GM12874 (cell line): ENCODE results near the gene NGEF.

Source experiments
- CTCF ChIP-seq: IDR thresholded peaks from 2 replicates; pipeline ENCODE4 v1.5.1; 2011; ENCODE audit warnings: low read depth, mild to moderate bottlenecking, control low read depth, low read length, moderate library complexity; ENCODE audit not compliant: insufficient read depth

The NGEF gene

GRCh38 chr2:232927032-232927792 lies 85.8 kb downstream of the NGEF start:
- no peak for TF ChIP-seq CTCF

DNA sequence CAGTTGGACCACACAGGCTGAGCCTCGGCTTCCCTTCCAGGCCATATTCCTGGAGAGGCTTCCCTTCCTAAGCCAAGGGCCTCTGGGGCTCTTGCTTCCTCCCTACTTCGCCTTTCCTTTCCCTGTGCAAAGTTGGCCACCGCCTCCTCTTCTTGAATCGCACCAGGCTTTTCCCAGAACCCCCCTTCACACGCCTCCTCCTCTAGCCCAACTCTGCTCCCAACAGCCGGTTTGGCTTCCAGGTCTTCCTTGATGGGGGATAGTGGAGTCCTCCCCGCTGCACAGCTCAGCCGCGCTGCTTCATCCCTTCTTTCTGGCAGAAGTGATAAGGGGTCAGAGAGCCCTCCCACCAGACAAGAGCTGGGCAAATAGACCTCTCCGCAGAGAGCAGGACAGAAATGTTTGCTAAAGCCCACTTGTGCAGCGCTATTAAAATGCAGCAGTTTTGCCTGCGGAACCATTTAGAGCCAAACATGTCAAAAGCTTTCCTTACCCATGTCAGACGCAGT lies 86.6 kb downstream of the NGEF start:
- TF ChIP-seq CTCF = no peak

DNA sequence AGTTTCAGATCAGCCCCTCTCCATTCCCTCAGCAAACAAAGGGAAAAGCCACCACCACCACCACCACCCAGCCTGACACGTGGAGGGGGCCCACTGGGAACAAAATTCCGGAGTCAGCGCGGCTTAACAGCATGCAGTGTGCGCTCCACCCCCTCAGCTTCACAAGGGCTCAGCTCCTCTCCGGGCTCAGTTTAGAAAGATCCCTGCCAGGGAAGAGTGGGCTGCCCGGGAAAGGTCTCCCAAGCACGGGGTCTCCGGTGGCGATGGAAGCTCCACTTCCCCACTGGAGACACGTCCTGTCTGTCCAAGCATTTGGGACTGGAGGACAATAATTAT lies 87.3 kb downstream of the NGEF start:
- no peak for TF ChIP-seq CTCF

GRCh38 chr2:232925153-232925820 lies 87.8 kb downstream of the NGEF start:
- no peak for TF ChIP-seq CTCF

GRCh38 chr2:232924433-232924832 lies 88.6 kb downstream of the NGEF start:
- no peak for TF ChIP-seq CTCF

- TF ChIP-seq CTCF = no peak
These were observed 92.3 kb downstream of the NGEF start for GRCh38 chr2:232920760-232921159.

DNA sequence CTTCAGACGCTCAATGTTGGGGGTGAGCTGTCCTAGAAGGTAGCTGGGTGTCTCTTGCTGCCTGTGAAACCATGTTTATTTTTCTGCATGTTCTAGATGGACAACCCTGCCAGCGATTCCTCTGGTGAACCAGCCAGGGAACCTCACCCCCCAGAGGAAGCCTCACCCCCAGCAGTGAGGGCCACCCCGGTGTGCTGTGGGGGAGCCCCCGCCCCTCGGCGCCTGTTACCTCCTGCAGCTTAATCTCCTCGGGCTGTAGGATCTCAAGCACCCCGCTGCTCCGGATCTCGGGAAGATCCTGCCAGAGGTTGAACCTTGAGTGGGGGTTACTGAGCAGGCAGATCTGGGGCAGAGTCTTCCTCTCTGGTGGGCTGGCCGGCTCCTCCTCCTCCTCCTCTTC lies 93.0 kb downstream of the NGEF start:
- TF ChIP-seq CTCF = no peak
